Endothelial cell of umbilical vein (primary cell): ENCODE results near the gene APOD. TPM values are rescaled to one million over a fixed set of nuclear protein-coding genes. Genes with fewer than 3 reads are reported as not detected.

Experiments
- BruUV-seq: library from RNA; stranded (reverse); fragments of 400-500 nt; replicated peaks from 2 replicates; lab custom pipeline; 2021; lab: Mats Ljungman, UMichigan
- CTCF ChIA-PET: fragments of 300-600, 350-600 bp; sonication (Branson Sonifier 250); formaldehyde crosslinking; loops from one replicate; lab custom pipeline; 2021; ENCODE audit warnings: antibody characterized with exemption, inconsistent platforms; lab: Charles Lee
- POLR2A ChIA-PET: fragments of 300-600, 350-600 bp; sonication (Branson Sonifier 250); formaldehyde crosslinking; loops from one replicate; lab custom pipeline; 2021; ENCODE audit warnings: antibody characterized with exemption, inconsistent platforms; lab: Charles Lee
- DNase-seq: peaks from one replicate; pipeline ENCODE4 v3.0.0-alpha.2; 2011; ENCODE audit warnings: low read depth, low spot score
- FAIRE-seq: peaks from 2 replicates; lab custom pipeline; 2011; peaks lifted over from hg19 to GRCh38; lab: Jason Lieb, UNC
- H2AFZ ChIP-seq: 2 replicates; pipeline ENCODE4 v1.6.0; 2012; ENCODE audit warnings: low read depth, low read length, control low read depth, inconsistent platforms
- H3K27ac ChIP-seq: 2 replicates; pipeline ENCODE4 v1.5.1; 2011; ENCODE audit warnings: low read depth, mild to moderate bottlenecking, control low read depth, low read length, moderate library complexity; ENCODE audit not compliant: insufficient read depth
- H3K27me3 ChIP-seq, 2 experiments: 2 replicates each; pipeline versions ENCODE4 v1.6.0 to v1.6.1; 2011; ENCODE audit warnings: low read length in 2 of 2, mixed read lengths in 1 of 2; ENCODE audit not compliant: control insufficient read depth in 2 of 2, insufficient read depth in 2 of 2
- H3K36me3 ChIP-seq, 2 experiments: 2 replicates in 1 of 2; 3 replicates in 1 of 2; pipeline ENCODE4 v1.5.1; 2011; ENCODE audit warnings: low read length in 2 of 2, mild to moderate bottlenecking in 1 of 2, moderate library complexity in 1 of 2; ENCODE audit not compliant: control insufficient read depth in 2 of 2, insufficient read depth in 2 of 2; ENCODE audit errors: extremely low read depth in 1 of 2
- H3K4me1 ChIP-seq: 3 replicates; pipeline ENCODE4 v1.5.1; 2011; ENCODE audit warnings: mild to moderate bottlenecking, low read length; ENCODE audit not compliant: control insufficient read depth, insufficient read depth; ENCODE audit errors: extremely low read depth
- H3K4me2 ChIP-seq: 2 replicates; pipeline ENCODE4 v1.6.1; 2011; ENCODE audit warnings: low read length, control low read depth, mixed read lengths; ENCODE audit not compliant: insufficient read depth
- H3K4me3 ChIP-seq, 3 experiments: fragments of 200-600 bp in 1 of 3; sonication (generic), shearing (Covaris generic) in 1 of 3; replicated peaks in 1 of 3; 2 replicates each; pipeline ENCODE4 v1.5.1; 2011 to 2016; ENCODE audit warnings: control low read depth in 3 of 3, low read length in 3 of 3, mild to moderate bottlenecking in 2 of 3, inconsistent platforms in 1 of 3, low read depth in 1 of 3, moderate library complexity in 1 of 3; ENCODE audit not compliant: insufficient read depth in 1 of 3
- H3K79me2 ChIP-seq: 2 replicates; pipeline ENCODE4 v1.6.0; 2012; ENCODE audit warnings: low read length, inconsistent platforms; ENCODE audit not compliant: control insufficient read depth, insufficient read depth
- H3K9ac ChIP-seq: replicated peaks from 2 replicates; pipeline ENCODE3; 2011; ENCODE audit warnings: low read length, control low read depth; ENCODE audit not compliant: insufficient read depth; ENCODE audit errors: extremely low read depth
- H3K9me1 ChIP-seq: replicated peaks from 3 replicates; pipeline ENCODE4 v1.6.0; 2011; ENCODE audit warnings: mild to moderate bottlenecking, low read length; ENCODE audit not compliant: control insufficient read depth, insufficient read depth; ENCODE audit errors: extremely low read depth
- H3K9me3 ChIP-seq: replicated peaks from 2 replicates; pipeline ENCODE4 v1.5.1; 2012; ENCODE audit warnings: low read length, inconsistent platforms; ENCODE audit not compliant: control insufficient read depth, insufficient read depth
- H4K20me1 ChIP-seq: replicated peaks from 2 replicates; pipeline ENCODE3; 2011; ENCODE audit warnings: mild to moderate bottlenecking, low read length; ENCODE audit not compliant: control insufficient read depth, insufficient read depth; ENCODE audit errors: extremely low read depth
- CTCF ChIP-seq, 2 donors: IDR thresholded peaks; 1 replicate in 1 of 2; 2 replicates in 1 of 2; pipeline ENCODE4 v1.5.1; 2011; ENCODE audit warnings: low read length in 2 of 2, mild to moderate bottlenecking in 2 of 2, moderate library complexity in 2 of 2, control low read depth in 1 of 2, inconsistent platforms in 1 of 2, low read depth in 1 of 2; ENCODE audit not compliant: insufficient read depth in 1 of 2; ENCODE audit errors: extremely low read depth in 1 of 2
- EZH2 ChIP-seq: IDR thresholded peaks from 2 replicates; pipeline ENCODE4 v1.6.1; 2012; ENCODE audit warnings: borderline replicate concordance, low read depth, mild to moderate bottlenecking, moderate library complexity, low read length, inconsistent platforms; ENCODE audit not compliant: severe bottlenecking
- FOS ChIP-seq: IDR thresholded peaks from 2 replicates; pipeline ENCODE4 v1.6.1; 2011; ENCODE audit warnings: mild to moderate bottlenecking, low read length, moderate library complexity, borderline replicate concordance; ENCODE audit not compliant: insufficient read depth
- GATA2 ChIP-seq: IDR thresholded peaks from 2 replicates; pipeline ENCODE4 v1.7.0; 2011; ENCODE audit warnings: low read depth, mild to moderate bottlenecking, moderate library complexity, mixed read lengths, low read length; ENCODE audit not compliant: insufficient read length, insufficient read depth
- JUN ChIP-seq: IDR thresholded peaks from 2 replicates; pipeline ENCODE4 v1.6.1; 2011; ENCODE audit warnings: borderline replicate concordance, low read depth; ENCODE audit not compliant: insufficient read length, insufficient read depth
- MAX ChIP-seq: IDR thresholded peaks from 2 replicates; pipeline ENCODE4 v1.6.1; 2011; ENCODE audit not compliant: insufficient read depth, insufficient read length
- MYC ChIP-seq: IDR thresholded peaks from one replicate; pipeline ENCODE4 v1.6.1; 2011; ENCODE audit warnings: mild to moderate bottlenecking, low read depth, low read length
- POLR2A ChIP-seq: IDR thresholded peaks from 2 replicates; pipeline ENCODE4 v1.6.1; 2012; ENCODE audit warnings: low read depth, mild to moderate bottlenecking, control low read depth, low read length
- POLR2AphosphoS5 ChIP-seq: IDR thresholded peaks from 2 replicates; pipeline ENCODE4 v1.6.1; 2012; ENCODE audit warnings: low read depth, mild to moderate bottlenecking, control low read depth, low read length, moderate library complexity; ENCODE audit not compliant: insufficient read depth
- dilution Hi-C: fragments of 300-500 bp; cut with MboI; formaldehyde crosslinking; loops from one replicate; pipeline ENCODE4 v1.15.0; 2019; ENCODE audit warnings: low sequenced_read_pairs; ENCODE audit not compliant: extremely low pct_ligation_motif_present
- intact Hi-C: fragments of 100-400 bp; cut with micrococcal nuclease; formaldehyde crosslinking; loops from one replicate; pipeline ENCODE4 v1.10.0; 2022
- polyA plus RNA-seq, 4 experiments: library from polyadenylated mRNA; depleted of rRNA in 3 of 4; stranded (reverse) in 3 of 4; unstranded in 1 of 4; fragments of >200 nt; gene quantifications; 2 replicates each; pipeline versions ENCODE4 v1.2.1 to v1.2.3, GENCODE V29; 2011 to 2012; ENCODE audit warnings: missing spikeins in 1 of 4
- total RNA-seq: library from RNA; stranded (reverse); gene quantifications from 2 replicates; pipeline ENCODE4 v1.2.3, GENCODE V29; 2021

The APOD gene
- total and polyA plus RNA-seq, 2 donors (not counting 3 experiments of a cell fraction or from before 2014, with no cell fraction given), result 2.2 to 2.9 TPM

- intact Hi-C loops (no loop called here), dilution Hi-C loops (no loop called here)
- Histone ChIP-seq H4K20me1 (no peaks in the 10 kb centered on the region), H3K4me3 (no peak overlapping the region), H3K27ac (no peak overlapping the region), H3K4me2 (no peak overlapping the region), H3K79me2 (no peaks in the 10 kb centered on the region), H2AFZ (no peak overlapping the region), H3K9ac (no peak overlapping the region), H3K9me3 (no peaks in the 10 kb centered on the region), H3K36me3 (no peaks in the 10 kb centered on the region), H3K4me1 (no peaks in the 10 kb centered on the region), H3K9me1 (no peaks in the 10 kb centered on the region), H3K27me3 (peaks cover 0 to 7% of the 10 kb centered on the region in 2 experiments)
- ChIA-PET CTCF (no interaction called here), POLR2A (no interaction called here)
- TF ChIP-seq POLR2A (no peak), EZH2 (no peak), POLR2AphosphoS5 (no peak), MYC (no peak), JUN (no peak), FOS (no peak), MAX (no peak), GATA2 (no peak), CTCF (IDR thresholded peaks at IDR 0.05; ENCODE audit: extremely low read depth in 1 of 2, insufficient read depth in 1 of 2, low read depth in 1 of 2, low read length in 2 of 2) (no peak)
- DNase-seq (no peak), FAIRE-seq (no peak)
- no TSS peak for BruUV-seq
Measured at GRCh38 chr3:195596765-195597171, 13.0 kb upstream of the APOD start.
